HepG2 (cell line): Measurements from ENCODE around the gene ARHGDIA. TPM values are rescaled to one million over a fixed set of nuclear protein-coding genes. Genes with fewer than 3 reads are reported as not detected.

ENCODE experiments used
- DNMT1 ChIP-seq: sonication (generic); formaldehyde crosslinking; IDR thresholded peaks from 2 replicates; pipeline ENCODE4 v1.5.1; 2020; ENCODE audit warnings: mild to moderate bottlenecking, missing genetic modification reagents
- EP300 ChIP-seq, 3 experiments: sonication (generic) in 1 of 3; formaldehyde crosslinking in 1 of 3; IDR thresholded peaks; 2 replicates each; pipeline versions ENCODE4 v1.5.1 to v1.6.1; 2011 to 2020; ENCODE audit warnings: low read depth in 2 of 3, low read length in 2 of 3, borderline replicate concordance in 1 of 3, improper control_type of control experiment in 1 of 3, mild to moderate bottlenecking in 1 of 3, missing genetic modification reagents in 1 of 3, moderate library complexity in 1 of 3
- KLF13 ChIP-seq: sonication (generic); formaldehyde crosslinking; IDR thresholded peaks from 2 replicates; pipeline ENCODE4 v1.4.0; 2020; ENCODE audit warnings: mild to moderate bottlenecking, missing genetic modification reagents
- LBX2 ChIP-seq: sonication (generic); formaldehyde crosslinking; IDR thresholded peaks from 2 replicates; pipeline ENCODE4 v1.5.0; 2020; ENCODE audit warnings: missing genetic modification reagents, mild to moderate bottlenecking, borderline replicate concordance
- MAZ ChIP-seq, 2 experiments: sonication (generic) in 1 of 2; formaldehyde crosslinking in 1 of 2; IDR thresholded peaks; 2 replicates each; pipeline versions ENCODE4 v1.5.0 to v1.6.1; 2012 to 2020; ENCODE audit warnings: low read depth in 2 of 2, mild to moderate bottlenecking in 2 of 2, borderline replicate concordance in 1 of 2, improper control_type of control experiment in 1 of 2, low read length in 1 of 2, missing genetic modification reagents in 1 of 2, moderate library complexity in 1 of 2
- MBNL3 ChIP-seq: fragments of 250-450 bp; sonication (Bioruptor Pico); conservative IDR thresholded peaks from 2 replicates; pipeline ENCODE4 v1.8.0; 2022; ENCODE audit warnings: mild to moderate bottlenecking, inconsistent platforms
- NONO ChIP-seq, 2 experiments: fragments of 450-650 bp in 1 of 2; sonication (generic) in 1 of 2; formaldehyde crosslinking in 1 of 2; IDR thresholded peaks in 1 of 2; conservative IDR thresholded peaks in 1 of 2; 2 replicates each; pipeline versions ENCODE4 v1.6.1 to v1.8.0; 2017 to 2022; ENCODE audit warnings: mild to moderate bottlenecking in 1 of 2, missing genetic modification reagents in 1 of 2, moderate library complexity in 1 of 2
- PITX1 ChIP-seq: sonication (generic); formaldehyde crosslinking; IDR thresholded peaks from 2 replicates; pipeline ENCODE4 v1.5.1; 2020; ENCODE audit warnings: mild to moderate bottlenecking, missing genetic modification reagents
- PRMT3 ChIP-seq: sonication (generic); formaldehyde crosslinking; IDR thresholded peaks from 2 replicates; pipeline ENCODE4 v1.8.1; 2022; ENCODE audit warnings: low read depth, mild to moderate bottlenecking, moderate library complexity, missing genetic modification reagents, borderline replicate concordance
- TBX2 ChIP-seq: sonication (generic); formaldehyde crosslinking; IDR thresholded peaks from 2 replicates; pipeline ENCODE4 v1.5.0; 2020; ENCODE audit warnings: missing genetic modification reagents, mild to moderate bottlenecking, borderline replicate concordance
- TCF7L2 ChIP-seq: IDR thresholded peaks from 2 replicates; pipeline ENCODE4 v1.6.1; 2011; ENCODE audit warnings: mild to moderate bottlenecking, low read depth, low read length, moderate library complexity
- TRIM22 ChIP-seq: fragments of 450-650 bp; IDR thresholded peaks from 2 replicates; pipeline ENCODE4 v1.6.1; 2017
- ZBTB42 ChIP-seq: sonication (generic); formaldehyde crosslinking; IDR thresholded peaks from 2 replicates; pipeline ENCODE4 v1.5.0; 2020; ENCODE audit warnings: mild to moderate bottlenecking, missing genetic modification reagents
- ZNF275 ChIP-seq: sonication (generic); formaldehyde crosslinking; IDR thresholded peaks from 2 replicates; pipeline ENCODE4 v1.8.0; 2022; ENCODE audit warnings: missing genetic modification reagents, mild to moderate bottlenecking, inconsistent platforms, borderline replicate concordance
- ZNF276 ChIP-seq: sonication (generic); formaldehyde crosslinking; IDR thresholded peaks from 2 replicates; pipeline ENCODE4 v1.4.0; 2020; ENCODE audit warnings: mild to moderate bottlenecking, low read depth, missing genetic modification reagents
- ZNF296 ChIP-seq: sonication (generic); formaldehyde crosslinking; conservative IDR thresholded peaks from 2 replicates; pipeline ENCODE4 v1.5.0; 2020; ENCODE audit warnings: mild to moderate bottlenecking, missing genetic modification reagents
- ZNF431 ChIP-seq: sonication (generic); formaldehyde crosslinking; IDR thresholded peaks from 2 replicates; pipeline ENCODE4 v1.9.0; 2022; ENCODE audit warnings: missing genetic modification reagents, low read depth, mild to moderate bottlenecking, borderline replicate concordance
- ZNF570 ChIP-seq: sonication (generic); formaldehyde crosslinking; IDR thresholded peaks from 2 replicates; pipeline ENCODE4 v1.4.0; 2020; ENCODE audit warnings: mild to moderate bottlenecking, missing genetic modification reagents, borderline replicate concordance
- ZNF577 ChIP-seq: sonication (generic); formaldehyde crosslinking; IDR thresholded peaks from 2 replicates; pipeline ENCODE4 v1.4.0; 2020; ENCODE audit warnings: mild to moderate bottlenecking, low read depth, missing genetic modification reagents, borderline replicate concordance
- ZNF639 ChIP-seq: conservative IDR thresholded peaks from 2 replicates; pipeline ENCODE4 v1.6.1; 2018; ENCODE audit warnings: missing genetic modification reagents
- ZNF839 ChIP-seq: sonication (generic); formaldehyde crosslinking; IDR thresholded peaks from 2 replicates; pipeline ENCODE4 v1.4.0; 2020; ENCODE audit warnings: missing genetic modification reagents, mild to moderate bottlenecking, borderline replicate concordance
- ZNF879 ChIP-seq: sonication (generic); formaldehyde crosslinking; IDR thresholded peaks from 2 replicates; pipeline ENCODE4 v1.8.1; 2023; ENCODE audit warnings: missing genetic modification reagents
- polyA plus RNA-seq, 8 experiments: library from polyadenylated mRNA; depleted of rRNA in 3 of 8; stranded (reverse) in 7 of 8; unstranded in 1 of 8; fragments of >200 nt; fragmentation: Illumina TruSeq in 4 of 8; extraction: Trizol in 4 of 8; gene quantifications; 2 replicates each; pipeline versions ENCODE4 v1.2.1 to v1.2.3, GENCODE V29; 2011 to 2016; ENCODE audit warnings: low read depth in 4 of 8, missing spikeins in 1 of 8, mixed read lengths in 1 of 8; ENCODE audit not compliant: insufficient read depth in 1 of 8
- total RNA-seq, 5 experiments: library from RNA; depleted of rRNA; stranded (reverse); fragments of >200 nt; fragmentation: Illumina TruSeq; extraction: Trizol; gene quantifications; 2 replicates each; pipeline ENCODE4 v1.2.3, GENCODE V29; 2016; ENCODE audit warnings: low read depth in 1 of 5

Gene ARHGDIA
- total and polyA plus RNA-seq, 2 of the 13 experiments (the other 11 are each of a cell fraction or from before 2014, with no cell fraction given), result 40.0 to 64.0 TPM

GRCh38 chr17:81902023-81902652, 31.0 kb upstream of the ARHGDIA start, which contains the start of gene NPB (continued):
- TF ChIP-seq ZNF276, result no peak
- no peak for TF ChIP-seq NONO (IDR thresholded peaks at IDR 0.05)
- TF ChIP-seq NONO (CRISPR knock-in tag; conservative IDR thresholded peaks at IDR 0.05), result peak; percentile 73
- no peak for TF ChIP-seq ZNF275
- no peak for TF ChIP-seq MBNL3
- TF ChIP-seq ZNF577 (CRISPR knock-in tag), result no peak
- TF ChIP-seq ZNF839, result no peak
- TF ChIP-seq TCF7L2, result no peak
- no peak for TF ChIP-seq EP300 (IDR thresholded peaks at IDR 0.05; ENCODE audit: low read depth in 2 of 2, low read length in 2 of 2)
- no peak for TF ChIP-seq EP300 (CRISPR knock-in tag; IDR thresholded peaks at IDR 0.05; ENCODE audit: borderline replicate concordance)
- TF ChIP-seq LBX2, result peak; percentile 63; the same call in 1 of the 2 replicates
- no peak for TF ChIP-seq KLF13 (CRISPR knock-in tag)
- no peak for TF ChIP-seq PRMT3
- TF ChIP-seq PITX1 (CRISPR knock-in tag), result no peak
- TF ChIP-seq ZNF879 (CRISPR knock-in tag), result no peak; the same call in 1 of the 2 replicates
- TF ChIP-seq ZNF570 (CRISPR knock-in tag), result no peak; the same call in 1 of the 2 replicates
- TF ChIP-seq ZNF639, result 0 out of 2 replicates have a peak, but pooled peaks have one; percentile 20
- TF ChIP-seq ZBTB42 (CRISPR knock-in tag), result no peak
- no peak for TF ChIP-seq DNMT1 (CRISPR knock-in tag)
- TF ChIP-seq ZNF431 (CRISPR knock-in tag), result no peak
- no peak for TF ChIP-seq TRIM22
- TF ChIP-seq TBX2, result no peak
- TF ChIP-seq ZNF296 (CRISPR knock-in tag), result no peak; the same call in 1 of the 2 replicates
- no peak for TF ChIP-seq MAZ (IDR thresholded peaks at IDR 0.05; ENCODE audit: borderline replicate concordance, low read depth, low read length)
- 0 out of 2 replicates have a peak, but pooled peaks have one; percentile 13 for TF ChIP-seq MAZ (CRISPR knock-in tag; IDR thresholded peaks at IDR 0.05; ENCODE audit: low read depth)
